K562 (cell line): Measurements from ENCODE around the gene KCND1. TPM values are rescaled to one million over a fixed set of nuclear protein-coding genes. Genes with fewer than 3 reads are reported as not detected.

Experiments
- CBFA2T3 ChIP-seq: fragments of 450-650 bp; IDR thresholded peaks from 2 replicates; pipeline ENCODE4 v1.6.1; 2017
- DIDO1 ChIP-seq: fragments of 450-650 bp; IDR thresholded peaks from 2 replicates; pipeline ENCODE4 v1.6.1; 2016; ENCODE audit warnings: low read depth, missing biosample characterization, missing genetic modification characterization
- DNMT1 ChIP-seq: fragments of 450-650 bp; IDR thresholded peaks from 2 replicates; pipeline ENCODE4 v1.6.1; 2016; ENCODE audit warnings: antibody characterized with exemption, mild to moderate bottlenecking
- ELF4 ChIP-seq: fragments of 450-650 bp; formaldehyde crosslinking; IDR thresholded peaks from 2 replicates; pipeline ENCODE4 v1.4.0; 2022; ENCODE audit warnings: missing genetic modification characterization
- GTF2B ChIP-seq: IDR thresholded peaks from 2 replicates; pipeline ENCODE4 v1.6.1; 2011; ENCODE audit not compliant: insufficient read length; ENCODE audit errors: extremely low read depth
- HDAC6 ChIP-seq: IDR thresholded peaks from 2 replicates; pipeline ENCODE4 v1.6.1; 2012; ENCODE audit warnings: low read depth, mild to moderate bottlenecking, control low read depth, inconsistent platforms, low read length, moderate library complexity
- MGA ChIP-seq: fragments of 450-650 bp; IDR thresholded peaks from 2 replicates; pipeline ENCODE4 v1.6.1; 2016; ENCODE audit warnings: mild to moderate bottlenecking, moderate library complexity
- NFYB ChIP-seq: IDR thresholded peaks from 2 replicates; pipeline ENCODE4 v1.6.1; 2011; ENCODE audit warnings: mild to moderate bottlenecking, moderate library complexity; ENCODE audit not compliant: insufficient read length; ENCODE audit errors: extremely low read depth
- RHOXF2B ChIP-seq: fragments of 250-450 bp; sonication (Bioruptor Pico); conservative IDR thresholded peaks from 2 replicates; pipeline ENCODE4 v1.5.1; 2021
- RUNX1 ChIP-seq: sonication (generic); IDR thresholded peaks from 2 replicates; pipeline ENCODE4 v1.6.1; 2016; ENCODE audit warnings: antibody characterized with exemption, low read depth
- SETDB1 ChIP-seq: IDR thresholded peaks from one replicate; pipeline ENCODE4 v1.6.1; 2012; ENCODE audit warnings: low read length, control low read depth, inconsistent platforms
- SMARCE1 ChIP-seq: fragments of 450-650 bp; IDR thresholded peaks from 2 replicates; pipeline ENCODE4 v1.7.1; 2016; ENCODE audit warnings: mild to moderate bottlenecking
- TAF15 ChIP-seq: fragments of 200-400 bp; formaldehyde crosslinking; IDR thresholded peaks from 2 replicates; pipeline ENCODE4 v1.6.1; 2017; ENCODE audit warnings: mild to moderate bottlenecking, low read depth, low read length, moderate library complexity
- TCF7 ChIP-seq: sonication (generic); IDR thresholded peaks from 2 replicates; pipeline ENCODE4 v1.6.1; 2016; ENCODE audit warnings: antibody characterized with exemption, borderline replicate concordance
- TEAD2 ChIP-seq: fragments of 450-650 bp; IDR thresholded peaks from 2 replicates; pipeline ENCODE4 v1.6.1; 2016; ENCODE audit warnings: missing genetic modification characterization, control low read depth, missing compliant biosample characterization
- TGIF2 ChIP-seq: sonication (generic); formaldehyde crosslinking; IDR thresholded peaks from 2 replicates; pipeline ENCODE4 v1.8.1; 2022; ENCODE audit warnings: mild to moderate bottlenecking, missing genetic modification reagents, moderate library complexity
- XRCC3 ChIP-seq: fragments of 450-650 bp; IDR thresholded peaks from 2 replicates; pipeline ENCODE4 v1.6.1; 2017; ENCODE audit warnings: mild to moderate bottlenecking, moderate library complexity
- ZBTB17 ChIP-seq: fragments of 450-650 bp; formaldehyde crosslinking; IDR thresholded peaks from 2 replicates; pipeline ENCODE4 v1.4.0; 2020; ENCODE audit warnings: mild to moderate bottlenecking
- ZNF217 ChIP-seq: sonication (generic); formaldehyde crosslinking; IDR thresholded peaks from 2 replicates; pipeline ENCODE4 v1.8.0; 2022; ENCODE audit warnings: mild to moderate bottlenecking, missing genetic modification reagents
- polyA plus RNA-seq, 8 experiments: library from polyadenylated mRNA; depleted of rRNA in 4 of 8; stranded (reverse) in 5 of 8; unstranded in 3 of 8; fragments of >200 nt; fragmentation: Nextera tagmentation in 2 of 8; fragmentation: Illumina TruSeq in 1 of 8; extraction: Ambion mirVana in 2 of 8; extraction: Trizol in 1 of 8; gene quantifications; 2 replicates each; pipeline versions ENCODE4 v1.2.1 to v1.2.3, GENCODE V29; 2011 to 2014; ENCODE audit warnings: inconsistent platforms in 1 of 8, missing spikeins in 1 of 8
- total RNA-seq, 7 experiments: library from RNA; depleted of rRNA in 6 of 7; stranded (reverse); fragments of >200 nt in 6 of 7; fragmentation: Illumina TruSeq in 2 of 7; extraction: Trizol in 2 of 7; gene quantifications; 2 replicates each; pipeline versions ENCODE4 v1.2.1 to v1.2.3, GENCODE V29; 2011 to 2021; ENCODE audit warnings: low replicate concordance in 1 of 7

Gene KCND1
- total and polyA plus RNA-seq, 9 of the 15 experiments (the other 6 are each of a cell fraction or from before 2014, with no cell fraction given): 0.06 to 0.83 (median 0.39) TPM; not detected in 1

- TF ChIP-seq MGA: peak; percentile 62
- TF ChIP-seq ZNF217: no peak
- TF ChIP-seq TGIF2: no peak
- TF ChIP-seq DIDO1: no peak
- TF ChIP-seq RHOXF2B (CRISPR knock-in tag): no peak
- TF ChIP-seq CBFA2T3: peak; percentile 92
- TF ChIP-seq XRCC3: no peak
- no peak for TF ChIP-seq TCF7
- no peak for TF ChIP-seq TAF15
- TF ChIP-seq ELF4 (CRISPR knock-in tag): no peak
- TF ChIP-seq SETDB1: no peak
- TF ChIP-seq RUNX1: 0 out of 2 replicates have a peak, but pooled peaks have one; percentile 41
- TF ChIP-seq SMARCE1: peak; percentile 74; the same call in 1 of the 2 replicates
- no peak for TF ChIP-seq TEAD2 (tag)
- TF ChIP-seq DNMT1: no peak
- TF ChIP-seq ZBTB17 (CRISPR knock-in tag): no peak
- peak; percentile 3 for TF ChIP-seq NFYB
- TF ChIP-seq GTF2B: no peak
- TF ChIP-seq HDAC6: no peak
Observed at GRCh38 chrX:48940404-48940955, 31.2 kb downstream of the KCND1 start (continued).
